Mucosa of descending colon (tissue), 3 donors: ENCODE measurements around the gene NIPSNAP3A. TPM values are rescaled to one million over a fixed set of nuclear protein-coding genes. Genes with fewer than 3 reads are reported as not detected.

Experiments used
- ATAC-seq: fragments of 200-7000 bp; cut with Tn5 transposase; one replicate; pipeline ENCODE4 v1.9.1; 2020; ENCODE audit warnings: mild to moderate bottlenecking, moderate library complexity
- DNase-seq, 3 donors: peaks; one replicate each; pipeline ENCODE4 v3.0.0-alpha.2; 2020
- H3K36me3 ChIP-seq: fragments of 200-600 bp; one replicate; pipeline ENCODE4 v1.8.0; 2021; ENCODE audit warnings: low read depth, mild to moderate bottlenecking
- H3K4me1 ChIP-seq: fragments of 200-600 bp; one replicate; pipeline ENCODE4 v1.8.0; 2021; ENCODE audit warnings: low read depth, mild to moderate bottlenecking
- H3K4me3 ChIP-seq: fragments of 200-600 bp; one replicate; pipeline ENCODE4 v1.8.0; 2021; ENCODE audit warnings: mild to moderate bottlenecking
- H3K9me3 ChIP-seq: fragments of 200-600 bp; one replicate; pipeline ENCODE4 v1.8.0; 2021; ENCODE audit warnings: mild to moderate bottlenecking
- CTCF ChIP-seq: fragments of 200-600 bp; IDR thresholded peaks from one replicate; pipeline ENCODE4 v1.8.0; 2022; ENCODE audit warnings: antibody characterized with exemption, mild to moderate bottlenecking
- intact Hi-C, 2 donors: fragments of 100-400 bp; cut with DNase I in 1 of 2; cut with micrococcal nuclease in 1 of 2; formaldehyde crosslinking; loops; one replicate each; pipeline versions ENCODE4 v1.11.0 to v1.11.1; 2022; cut with DNase I, micrococcal nuclease
- total RNA-seq, 3 donors: library from RNA; stranded (reverse); fragmentation: NEBNext Ultra II Directional in 2 of 3; extraction: Animal tissue kit (Norgen Biotek cat#: 25700) in 2 of 3; gene quantifications; one replicate each; pipeline versions ENCODE4 v1.2.1 to v1.2.4, GENCODE V29; 2021 to 2023
- donor health status: DM: no; HTN: no; CAD: no; lungs with moderate emphysema.
- donor health status: DM: no; HTN: no; CAD: no.
- donor health status: DM: no; HTN: yes; CAD: no.

NIPSNAP3A gene
- total RNA-seq, 3 donors from 2014 or later = 23.7 to 51.2 (median 34.6) TPM

GRCh38 chr9:104780796-104781395 lies 33.4 kb downstream of the NIPSNAP3A start:
- DNase-seq (no peak), ATAC-seq (peak; percentile 36)
- no peak for TF ChIP-seq CTCF
- Histone ChIP-seq H3K4me1 (no peaks in the 10 kb centered on the region), H3K9me3 (no peaks in the 10 kb centered on the region), H3K4me3 (no peak overlapping the region), H3K36me3 (no peaks in the 10 kb centered on the region)
- intact Hi-C loops = no loop called here

DNA sequence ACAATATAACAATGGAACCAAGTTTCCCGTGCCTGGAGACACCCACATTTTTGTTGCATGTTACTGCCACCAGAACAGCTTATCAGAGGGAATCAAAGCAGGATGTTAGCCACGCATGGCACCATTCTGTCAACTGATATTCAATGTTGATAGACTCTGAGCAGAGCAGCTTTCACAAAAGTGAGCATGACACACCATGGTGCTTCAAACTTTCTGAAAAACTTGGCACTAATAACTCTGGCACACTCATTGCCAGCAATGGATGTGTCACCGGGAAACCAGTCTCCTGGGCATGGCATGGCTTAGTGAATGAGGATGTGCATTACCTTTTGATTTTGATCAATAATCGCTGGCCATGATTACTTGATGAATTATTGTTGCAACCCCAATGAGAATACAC lies 36.1 kb downstream of the NIPSNAP3A start:
- no peak for TF ChIP-seq CTCF
- H3K36me3 ChIP-seq = no peaks in the 10 kb centered on the region
- no peaks in the 10 kb centered on the region for H3K4me1 ChIP-seq
- no peak overlapping the region for H3K4me3 ChIP-seq
- no peaks in the 10 kb centered on the region for H3K9me3 ChIP-seq
- DNase-seq = no peak
- intact Hi-C loops = no loop called here
- no peak for ATAC-seq

DNA sequence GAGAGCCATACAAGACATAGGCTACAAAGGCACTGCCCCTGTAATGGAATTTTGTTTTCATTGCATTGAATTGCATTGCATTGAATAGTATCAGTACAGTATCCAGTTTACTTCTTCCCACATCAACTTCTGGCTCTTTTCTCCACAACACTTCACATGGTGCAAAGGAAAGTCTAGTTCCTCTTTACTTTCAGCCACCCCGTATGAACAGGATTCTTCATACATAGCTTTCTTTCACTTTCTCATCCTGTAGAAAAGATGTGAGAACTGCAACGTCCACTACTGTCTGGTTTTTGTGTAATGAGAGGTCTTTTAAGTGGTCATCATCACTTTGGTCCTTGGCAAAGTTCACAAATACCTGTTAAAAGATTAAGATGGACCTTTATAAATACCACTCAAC lies 36.6 kb downstream of the NIPSNAP3A start:
- Histone ChIP-seq H3K4me1 (no peaks in the 10 kb centered on the region), H3K36me3 (no peaks in the 10 kb centered on the region), H3K4me3 (no peak overlapping the region), H3K9me3 (no peaks in the 10 kb centered on the region)
- ATAC-seq (no peak), DNase-seq (no peak)
- TF ChIP-seq CTCF = no peak
- intact Hi-C loops = no loop called here

DNA sequence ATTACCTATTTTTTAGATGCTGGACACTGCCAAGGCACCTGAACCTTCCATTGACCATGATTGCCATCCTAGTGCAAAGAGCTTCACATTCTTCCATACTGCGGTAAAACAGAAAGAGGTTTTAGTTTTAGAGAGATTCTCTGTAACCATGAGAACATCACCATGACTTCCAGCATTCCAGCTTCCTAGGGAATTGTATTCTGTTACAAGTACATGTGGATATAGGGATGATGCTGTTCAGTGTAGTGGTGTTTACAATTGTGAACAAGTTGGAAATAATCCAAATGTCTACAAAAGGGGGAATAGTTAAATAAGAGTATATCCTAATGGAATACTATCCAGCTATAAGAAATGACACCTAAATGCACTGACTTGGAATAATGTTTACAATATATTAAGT lies 38.8 kb downstream of the NIPSNAP3A start:
- Histone ChIP-seq H3K9me3 (no peaks in the 10 kb centered on the region), H3K36me3 (no peaks in the 10 kb centered on the region), H3K4me3 (no peak overlapping the region), H3K4me1 (no peaks in the 10 kb centered on the region)
- no peak for DNase-seq
- no peak for ATAC-seq
- intact Hi-C loops = no loop called here
- TF ChIP-seq CTCF = no peak

DNA sequence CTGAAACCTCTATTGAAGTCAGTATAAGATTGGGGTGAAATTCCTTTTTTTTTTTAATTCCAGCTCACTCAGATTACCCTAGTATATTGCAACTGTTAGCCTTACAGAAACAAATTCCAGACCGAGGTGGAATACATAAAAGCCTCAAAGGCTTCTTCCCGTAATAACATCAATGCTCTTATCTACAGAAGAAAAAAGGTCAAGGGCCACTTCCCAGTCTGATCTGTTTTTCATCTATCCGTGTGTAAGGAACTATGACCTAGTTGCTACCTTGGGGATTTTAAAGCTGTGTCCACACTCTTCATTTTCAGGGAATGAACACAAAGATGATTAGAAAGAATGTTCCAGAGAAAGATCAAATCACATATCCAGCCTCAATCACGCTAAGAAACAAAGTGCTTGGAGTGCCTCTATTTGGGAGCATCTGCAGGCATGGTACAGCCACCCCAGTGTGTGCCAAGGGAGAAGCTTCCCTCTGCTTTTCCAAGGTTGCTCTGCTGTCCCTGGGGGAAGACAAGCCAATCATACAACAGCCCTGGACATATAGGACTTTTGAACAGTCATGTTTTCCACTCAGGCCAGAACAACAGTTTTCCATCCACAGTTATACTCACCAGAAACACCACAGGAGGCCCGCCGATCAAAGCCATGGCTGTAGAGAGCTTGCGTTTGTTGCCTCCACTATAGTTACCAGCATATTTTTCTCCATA lies 40.0 kb downstream of the NIPSNAP3A start:
- Histone ChIP-seq H3K4me1 (no peaks in the 10 kb centered on the region), H3K9me3 (no peaks in the 10 kb centered on the region), H3K36me3 (no peaks in the 10 kb centered on the region), H3K4me3 (no peak overlapping the region)
- TF ChIP-seq CTCF = no peak
- ATAC-seq = no peak
- no peak for DNase-seq
- intact Hi-C loops = no loop called here
